Effector CD4-positive, alpha-beta T cell (primary cell): ENCODE measurements around the gene HOXC4.

Experiments
- DNase-seq: peaks from one replicate; pipeline ENCODE4 v3.0.0-alpha.2; 2020

Gene HOXC4

GRCh38 chr12:54029529-54030441 lies 23.9 kb upstream of the HOXC4 start:
- DNase-seq = no peak

DNA sequence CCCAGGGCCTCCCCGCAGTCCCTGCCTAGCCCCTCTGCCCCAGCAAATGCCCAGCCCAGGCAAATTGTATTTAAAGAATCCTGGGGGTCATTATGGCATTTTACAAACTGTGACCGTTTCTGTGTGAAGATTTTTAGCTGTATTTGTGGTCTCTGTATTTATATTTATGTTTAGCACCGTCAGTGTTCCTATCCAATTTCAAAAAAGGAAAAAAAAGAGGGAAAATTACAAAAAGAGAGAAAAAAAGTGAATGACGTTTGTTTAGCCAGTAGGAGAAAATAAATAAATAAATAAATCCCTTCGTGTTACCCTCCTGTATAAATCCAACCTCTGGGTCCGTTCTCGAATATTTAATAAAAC lies 23.2 kb upstream of the HOXC4 start:
- no peak for DNase-seq

DNA sequence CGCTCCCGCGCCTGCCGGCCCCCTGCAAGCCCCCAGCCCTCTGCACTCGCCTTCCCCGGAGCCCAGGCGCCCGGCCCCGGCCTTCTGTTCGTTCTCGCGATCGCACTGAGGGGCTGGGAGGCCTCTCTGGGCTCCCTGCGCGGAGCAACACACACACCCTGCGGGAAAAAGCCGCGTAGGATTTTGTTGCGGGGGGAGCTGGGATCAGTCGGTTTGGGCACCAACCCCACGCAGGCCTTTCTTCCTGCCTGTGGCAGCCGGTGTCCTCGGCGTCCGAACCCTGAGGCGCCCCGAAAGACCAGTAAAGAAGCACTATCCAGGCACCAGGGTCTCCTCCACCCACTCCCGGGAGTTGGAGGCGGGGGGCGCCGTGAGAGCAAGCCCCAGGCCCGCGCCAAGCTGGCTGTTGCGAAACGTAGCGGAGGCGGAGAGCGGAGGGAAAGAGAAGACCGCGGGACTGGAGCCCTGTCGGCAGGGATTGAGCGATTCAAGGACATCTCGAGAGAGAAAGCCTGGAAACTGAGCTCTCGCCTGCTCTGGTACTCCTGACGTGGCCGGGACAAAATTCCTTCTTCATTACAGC lies 22.7 kb upstream of the HOXC4 start:
- no peak for DNase-seq

GRCh38 chr12:54031480-54031879 lies 22.2 kb upstream of the HOXC4 start:
- no peak for DNase-seq

- no peak for DNase-seq
Observed at GRCh38 chr12:54032086-54032619, 21.5 kb upstream of the HOXC4 start.

GRCh38 chr12:54032627-54033100 lies 21.0 kb upstream of the HOXC4 start, which contains the start of gene HOXC5:
Gene HOXC5, plus strand, starts transcription at chr12:54033050. Its CDS starts 73 bp downstream, at chr12:54033123.
- DNase-seq = peak; percentile 40

GRCh38 chr12:54033106-54033979 lies 20.3 kb upstream of the HOXC4 start:
- no peak for DNase-seq

DNA sequence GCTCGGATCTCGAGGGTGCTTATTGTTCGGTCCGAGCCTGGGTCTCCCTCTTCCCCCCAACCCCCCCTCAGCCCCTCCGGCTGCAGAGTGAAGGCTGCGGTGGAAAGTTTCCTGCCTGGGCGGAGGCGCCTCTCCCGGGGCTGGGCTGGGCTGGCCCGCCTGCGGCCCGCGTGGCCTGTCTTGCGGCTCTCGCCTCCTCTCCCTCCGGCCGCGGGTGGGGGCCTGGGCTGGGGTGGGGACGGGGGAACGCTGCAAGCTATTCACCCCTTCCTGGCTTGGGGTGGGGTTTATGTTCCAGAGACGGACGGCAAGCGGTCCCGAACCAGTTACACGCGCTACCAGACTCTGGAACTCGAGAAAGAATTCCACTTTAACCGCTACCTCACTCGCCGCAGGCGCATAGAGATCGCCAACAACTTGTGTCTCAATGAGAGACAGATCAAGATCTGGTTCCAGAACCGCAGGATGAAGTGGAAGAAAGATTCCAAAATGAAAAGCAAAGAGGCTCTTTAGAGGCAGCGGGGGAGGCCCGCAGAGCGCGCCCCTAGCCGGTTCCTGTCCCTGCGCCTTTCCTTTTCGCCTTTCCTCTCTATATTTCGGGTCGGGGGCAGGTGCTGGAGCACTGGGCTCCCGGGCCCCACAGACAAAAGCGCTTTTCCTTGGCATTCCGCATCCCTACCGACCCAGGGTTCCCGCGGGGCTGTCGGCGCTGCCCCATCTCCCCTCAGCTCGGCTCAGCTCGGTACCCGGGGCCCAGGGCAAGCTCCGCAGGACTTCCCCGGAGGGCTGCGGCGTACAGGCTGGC lies 19.5 kb upstream of the HOXC4 start:
- DNase-seq = no peak

- DNase-seq = no peak
Observed at GRCh38 chr12:54034785-54035310, 18.8 kb upstream of the HOXC4 start.

GRCh38 chr12:54035568-54036264 lies 17.9 kb upstream of the HOXC4 start:
- no peak for DNase-seq

DNA sequence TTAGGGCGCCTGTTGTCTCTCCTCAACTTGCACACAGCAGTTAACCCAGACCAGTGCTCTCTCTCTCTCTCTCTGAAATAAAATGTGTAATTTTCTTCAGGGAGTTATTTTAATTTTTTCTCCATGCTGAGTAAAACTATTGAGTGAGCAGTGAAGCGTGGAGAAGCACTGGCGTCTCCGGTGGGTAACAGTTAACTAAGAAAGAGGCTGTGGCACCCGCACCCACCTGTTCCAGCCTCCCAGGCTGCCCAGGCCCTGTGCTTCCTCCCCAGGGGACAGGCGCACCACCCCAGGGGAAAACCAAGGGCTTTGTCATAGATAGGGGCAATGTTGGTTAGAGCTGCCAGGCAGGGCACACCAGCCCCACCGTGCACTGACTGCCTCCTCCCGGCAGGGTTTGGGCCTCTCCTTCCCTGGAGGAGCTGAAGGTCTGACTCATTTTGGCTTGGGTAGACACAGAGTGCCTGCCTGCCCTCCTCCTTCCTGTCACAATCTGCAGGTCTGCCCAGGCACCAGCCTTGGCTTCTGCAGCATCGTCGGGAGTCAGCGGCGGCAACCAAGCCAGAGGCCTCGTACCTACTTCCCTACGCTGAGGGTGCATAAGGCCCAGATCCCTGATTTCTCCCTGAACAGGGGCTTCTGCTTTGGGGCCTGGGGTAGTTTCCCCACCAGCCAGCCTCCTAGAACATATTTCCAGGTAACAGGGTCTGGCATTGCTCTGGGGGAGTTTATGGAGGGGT lies 16.8 kb upstream of the HOXC4 start:
- no peak for DNase-seq

DNA sequence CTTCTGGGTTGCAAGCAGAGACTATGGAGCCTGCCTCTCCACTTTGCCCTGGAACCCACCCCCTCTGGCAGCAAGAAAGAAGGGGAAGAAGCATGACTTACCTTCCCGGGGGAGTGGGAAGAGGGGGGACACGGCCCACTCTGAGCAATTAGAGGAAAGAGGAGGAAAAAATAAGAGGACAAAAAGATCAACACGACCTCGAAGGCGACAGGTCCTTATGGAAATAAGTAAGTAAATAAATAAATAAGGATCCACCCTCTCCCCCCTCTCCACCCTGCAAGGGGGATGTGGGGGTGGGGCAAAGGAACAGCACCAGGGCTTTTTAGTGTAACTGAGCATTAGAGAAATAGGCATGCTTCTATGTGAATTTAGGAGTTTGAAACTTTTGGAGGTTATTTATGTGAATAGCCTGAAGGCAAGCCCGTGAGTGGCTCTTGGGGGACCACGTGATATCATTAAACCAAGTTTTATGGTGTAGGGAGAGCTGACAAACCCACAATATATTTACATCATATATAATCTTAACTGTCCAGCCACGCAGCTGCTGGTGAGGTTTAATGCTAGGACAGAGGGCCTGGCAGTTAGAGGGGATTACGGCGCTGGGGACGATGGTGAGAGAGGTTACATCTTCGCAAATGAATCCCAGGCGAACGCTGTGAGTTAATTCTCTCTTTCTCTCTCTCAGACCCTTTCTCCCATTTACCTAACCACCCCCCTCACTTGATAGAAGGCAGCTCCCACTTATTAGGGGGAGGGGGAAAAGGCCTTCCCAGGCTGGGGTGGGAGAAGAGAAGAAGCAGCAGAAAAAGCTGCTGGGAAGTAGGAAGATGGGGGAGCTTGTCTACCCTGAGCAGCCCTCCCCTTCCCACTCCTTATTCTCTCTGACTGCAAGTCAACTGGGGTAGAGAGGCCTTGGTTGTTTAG lies 16.0 kb upstream of the HOXC4 start:
- DNase-seq = no peak

DNA sequence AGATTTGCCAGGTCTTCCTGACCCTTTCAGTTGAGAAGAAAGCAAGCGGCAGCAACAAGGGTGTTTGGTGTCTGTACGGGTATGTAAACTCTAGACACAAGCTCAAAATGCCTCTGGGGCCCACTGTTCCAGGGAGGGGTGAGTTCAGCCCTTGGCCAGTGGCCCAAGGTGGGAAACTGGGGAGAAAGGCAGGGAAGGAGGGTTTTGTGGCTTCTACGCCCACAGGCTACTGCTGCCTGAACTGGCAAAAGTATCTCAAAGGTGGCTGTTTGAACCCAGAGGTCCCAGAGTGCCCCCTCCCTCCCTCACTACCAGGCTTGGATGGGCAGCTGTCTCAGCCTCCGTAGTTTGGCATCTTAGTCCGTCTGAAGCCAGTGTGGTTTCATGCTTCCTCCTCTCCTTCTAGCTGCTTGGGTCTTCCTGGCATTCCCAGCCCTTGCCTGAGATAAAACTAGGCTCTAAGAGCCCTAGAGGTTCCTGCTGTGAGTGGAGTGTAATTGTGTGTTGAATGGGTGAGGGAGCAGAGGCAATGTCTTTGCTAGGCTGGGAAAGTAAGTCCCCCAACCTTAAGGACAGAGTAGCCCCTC lies 15.3 kb upstream of the HOXC4 start:
- no peak for DNase-seq

DNA sequence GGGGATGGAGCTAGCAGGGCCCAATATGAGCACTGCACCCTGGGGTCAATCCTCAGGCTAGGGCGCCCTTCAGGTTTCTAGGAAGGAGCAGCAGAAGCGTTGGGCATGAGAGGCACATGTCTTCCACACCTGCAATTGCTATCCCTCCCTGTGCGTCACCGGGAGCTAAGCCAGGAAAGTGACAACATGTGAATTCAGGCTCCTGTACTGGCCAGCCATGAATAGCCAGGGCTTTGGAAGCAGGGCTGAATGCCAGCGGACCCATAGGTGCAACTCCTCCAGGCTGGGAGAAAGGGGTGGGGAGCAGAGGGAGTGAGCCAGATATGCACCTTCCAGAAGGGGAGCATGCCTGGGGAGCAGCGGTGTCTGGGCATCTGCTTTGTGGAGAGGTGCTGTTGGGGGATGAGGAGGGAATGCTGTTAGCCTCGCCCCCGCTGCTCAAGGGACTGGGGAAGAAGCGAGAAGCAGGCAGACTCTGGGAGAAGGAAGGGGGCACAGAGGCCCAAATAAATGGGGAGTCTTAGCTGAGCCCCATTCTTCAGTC lies 14.7 kb upstream of the HOXC4 start:
- DNase-seq = no peak

GRCh38 chr12:54039417-54040147 lies 14.1 kb upstream of the HOXC4 start:
- no peak for DNase-seq

GRCh38 chr12:54040148-54040494 lies 13.5 kb upstream of the HOXC4 start:
- no peak for DNase-seq

DNA sequence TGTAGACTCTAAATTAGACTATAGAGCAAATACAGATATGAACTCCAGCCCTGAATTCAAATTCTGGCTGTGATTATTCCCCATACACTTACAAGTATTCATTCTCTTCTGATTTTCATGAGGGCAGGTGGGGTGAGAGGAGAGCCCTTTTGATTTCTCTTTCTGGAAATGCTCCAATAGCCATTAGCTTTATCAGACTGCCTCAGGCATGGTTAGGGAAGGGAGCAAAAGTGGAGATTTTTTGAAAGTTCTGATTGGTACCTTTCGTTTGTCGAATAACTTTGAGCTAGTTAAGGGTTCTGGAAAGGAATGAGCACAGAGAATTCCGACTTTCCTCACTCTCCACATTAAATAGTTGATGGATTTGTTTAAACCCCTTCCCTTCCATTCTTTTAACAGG lies 13.0 kb upstream of the HOXC4 start:
- DNase-seq = no peak
